Hepatocyte (in vitro differentiated cells): ENCODE data around the gene MICAL2.

Source experiments
- CTCF ChIP-seq: fragments of 200-600 bp; sonication (generic); IDR thresholded peaks from 2 replicates; pipeline ENCODE4 v1.5.1; 2016; ENCODE audit warnings: antibody characterized with exemption, mild to moderate bottlenecking; ENCODE audit not compliant: poor library complexity
- EZH2 ChIP-seq: fragments of 200-600 bp; sonication (generic); IDR thresholded peaks from 2 replicates; pipeline ENCODE4 v1.6.1; 2016; ENCODE audit warnings: antibody characterized with exemption, mild to moderate bottlenecking, borderline replicate concordance
- EZH2phosphoT487 ChIP-seq: fragments of 200-600 bp; sonication (generic); IDR thresholded peaks from one replicate; pipeline ENCODE4 v1.6.1; 2018; ENCODE audit warnings: antibody characterized with exemption, mild to moderate bottlenecking, low read depth, moderate library complexity; ENCODE audit not compliant: unreplicated experiment, severe bottlenecking

- TF ChIP-seq CTCF (no peak), EZH2phosphoT487 (no peak), EZH2 (no peak)
Observed at GRCh38 chr11:12177739-12178338, 67.4 kb downstream of the MICAL2 start.
